AG09309 (cell line): ENCODE data around the gene RHOU.
"Not testable (repeated sequence)": the region's sequence is repeated elsewhere in the genome, so short reads cannot be mapped to it uniquely, and the experiment has no call there.

Source experiments
- DNase-seq: peaks from one replicate; pipeline ENCODE4 v3.0.0-alpha.2; 2010; ENCODE audit warnings: low read depth
- H3K4me3 ChIP-seq: 2 replicates; pipeline ENCODE4 v1.5.1; 2011; ENCODE audit warnings: mild to moderate bottlenecking, low read depth, low read length, moderate library complexity; ENCODE audit not compliant: control insufficient read depth
- TF ChIP-seq, protein P1 (sequence below): IDR thresholded peaks from 2 replicates; pipeline ENCODE4 v1.5.1; 2011; ENCODE audit warnings: mild to moderate bottlenecking, low read depth, low read length, inconsistent platforms; ENCODE audit not compliant: insufficient read depth, control insufficient read depth; ENCODE audit errors: missing control alignments

The RHOU gene

DNA sequence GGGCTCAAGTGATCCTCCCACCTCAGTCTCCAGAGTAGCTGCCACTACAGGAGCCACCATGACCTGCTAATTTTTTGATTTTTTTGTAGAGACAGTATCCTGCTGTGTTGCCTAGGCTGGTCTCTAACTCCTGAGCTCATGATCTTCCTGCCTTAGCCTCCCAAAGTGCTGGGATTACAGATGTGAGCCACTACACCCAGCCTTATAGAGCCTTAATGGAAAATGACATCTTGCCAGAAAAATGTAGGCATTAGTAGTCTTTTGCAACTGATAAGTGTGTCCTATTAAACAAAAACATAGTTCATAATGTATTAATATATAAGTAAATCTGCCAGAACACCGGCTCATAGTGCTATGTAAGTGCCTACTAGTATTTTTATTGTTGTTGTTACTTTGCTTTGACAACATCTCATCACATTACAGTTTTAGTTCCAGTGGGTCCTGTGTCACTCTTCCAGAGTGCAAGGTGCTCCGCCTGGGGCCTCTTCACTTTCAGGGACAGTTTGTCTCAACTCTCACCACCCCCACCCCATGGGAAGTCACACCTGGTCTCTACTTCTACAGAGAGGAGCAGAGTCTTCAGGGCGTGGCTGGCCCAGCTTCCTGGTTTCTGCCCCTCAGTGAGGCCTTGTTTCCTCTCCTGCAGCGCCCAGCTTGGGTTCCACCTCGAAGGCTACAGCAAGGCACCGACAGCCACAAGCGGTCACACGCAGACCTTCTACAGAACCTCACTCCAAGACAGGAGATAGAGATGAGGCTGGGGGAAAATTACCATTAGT is 30.1 kb downstream of the RHOU start:
- no peak overlapping the region for H3K4me3 ChIP-seq
- TF ChIP-seq, protein P1, sequence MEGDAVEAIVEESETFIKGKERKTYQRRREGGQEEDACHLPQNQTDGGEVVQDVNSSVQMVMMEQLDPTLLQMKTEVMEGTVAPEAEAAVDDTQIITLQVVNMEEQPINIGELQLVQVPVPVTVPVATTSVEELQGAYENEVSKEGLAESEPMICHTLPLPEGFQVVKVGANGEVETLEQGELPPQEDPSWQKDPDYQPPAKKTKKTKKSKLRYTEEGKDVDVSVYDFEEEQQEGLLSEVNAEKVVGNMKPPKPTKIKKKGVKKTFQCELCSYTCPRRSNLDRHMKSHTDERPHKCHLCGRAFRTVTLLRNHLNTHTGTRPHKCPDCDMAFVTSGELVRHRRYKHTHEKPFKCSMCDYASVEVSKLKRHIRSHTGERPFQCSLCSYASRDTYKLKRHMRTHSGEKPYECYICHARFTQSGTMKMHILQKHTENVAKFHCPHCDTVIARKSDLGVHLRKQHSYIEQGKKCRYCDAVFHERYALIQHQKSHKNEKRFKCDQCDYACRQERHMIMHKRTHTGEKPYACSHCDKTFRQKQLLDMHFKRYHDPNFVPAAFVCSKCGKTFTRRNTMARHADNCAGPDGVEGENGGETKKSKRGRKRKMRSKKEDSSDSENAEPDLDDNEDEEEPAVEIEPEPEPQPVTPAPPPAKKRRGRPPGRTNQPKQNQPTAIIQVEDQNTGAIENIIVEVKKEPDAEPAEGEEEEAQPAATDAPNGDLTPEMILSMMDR = no peak
- DNase-seq = no peak

DNA sequence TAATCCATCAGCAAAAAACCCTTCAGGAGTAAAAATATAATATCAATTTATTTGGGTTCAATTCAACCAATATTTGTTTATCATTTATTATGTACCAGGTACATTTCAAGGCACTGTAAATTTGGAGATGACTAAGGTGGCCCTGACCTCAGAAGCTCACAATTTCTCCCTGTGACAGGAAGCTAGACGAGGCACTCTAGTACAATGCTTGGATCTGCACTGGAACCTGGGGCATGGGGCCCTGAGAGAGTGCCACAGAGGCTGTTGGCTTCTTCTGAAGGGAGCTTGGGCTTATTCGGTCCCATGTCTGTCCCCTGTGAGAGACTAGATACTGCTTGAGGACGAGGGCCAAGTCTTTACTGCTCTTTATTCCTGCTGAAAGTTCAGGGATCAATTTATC is 31.5 kb downstream of the RHOU start:
- no peak for DNase-seq
- TF ChIP-seq, protein P1 = no peak

DNA sequence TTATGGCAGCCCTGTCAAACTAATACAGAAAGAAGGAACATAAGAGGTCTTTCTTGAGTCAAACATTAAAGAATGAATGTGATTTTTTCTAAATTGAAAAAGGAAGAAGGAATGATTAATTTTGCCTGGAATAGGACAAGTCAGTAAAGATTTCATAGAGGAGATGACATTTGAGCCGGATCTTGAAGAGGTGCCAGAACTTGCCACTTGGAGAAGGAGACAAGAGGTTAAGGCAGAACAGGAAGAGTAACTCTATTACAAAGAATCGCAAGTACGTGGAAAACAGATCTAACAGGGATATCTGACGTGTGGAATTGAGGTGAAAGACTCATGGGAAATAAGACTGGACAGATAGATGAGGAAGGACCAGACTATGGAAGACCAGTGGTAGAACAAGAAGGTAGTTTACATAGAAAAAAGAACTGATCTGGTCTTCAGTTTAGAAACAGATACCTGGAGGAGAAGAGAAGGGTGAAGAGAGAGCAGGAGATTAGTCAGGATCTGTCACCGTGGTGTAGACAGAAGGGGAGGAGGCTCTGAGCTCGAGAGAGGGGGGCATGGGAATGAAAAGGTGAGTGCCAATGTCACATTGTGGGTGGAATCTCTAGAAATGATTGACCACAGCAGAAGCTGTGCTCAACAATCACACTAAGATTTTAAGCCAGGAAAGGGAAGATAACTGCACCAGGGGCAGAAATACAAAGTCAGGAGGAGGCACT is 32.5 kb downstream of the RHOU start:
- TF ChIP-seq, protein P1 = no peak
- DNase-seq = no peak
- no peak overlapping the region for H3K4me3 ChIP-seq

More for the DNA sequence above, 31.5 kb downstream of the RHOU start:
- H3K4me3 ChIP-seq = no peak overlapping the region

DNA sequence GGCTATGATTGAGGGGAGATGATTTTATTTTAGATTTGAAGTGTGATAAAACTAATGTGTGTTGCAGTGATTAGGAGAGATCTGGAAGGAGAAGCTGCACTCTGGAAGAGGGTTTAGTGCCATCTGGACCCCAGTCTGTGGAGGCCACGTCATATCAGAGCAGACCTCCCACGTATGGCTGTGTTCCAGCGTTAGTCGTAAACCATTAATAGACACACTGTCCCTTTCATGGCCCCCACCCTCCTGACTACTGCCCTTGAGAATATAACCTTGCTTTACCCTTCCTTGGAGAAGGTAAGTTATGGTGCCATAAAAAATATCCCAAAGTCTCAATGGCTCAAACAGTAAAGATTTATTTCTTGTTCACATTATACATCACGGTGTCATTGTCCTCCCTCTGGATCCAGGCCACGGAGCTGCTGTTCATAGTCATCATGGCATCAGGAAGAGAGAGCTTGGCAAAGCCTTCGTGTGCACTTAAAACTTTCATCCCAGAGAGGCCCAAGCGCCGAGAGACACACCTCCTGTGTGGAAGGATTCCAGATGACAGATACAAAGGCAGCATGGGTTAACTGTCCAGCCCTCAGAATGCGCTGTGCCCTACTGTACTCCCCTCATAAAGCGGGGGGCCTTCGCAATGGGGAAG is 33.2 kb downstream of the RHOU start:
- TF ChIP-seq, protein P1 = no peak
- H3K4me3 ChIP-seq = no peak overlapping the region
- no peak for DNase-seq

DNA sequence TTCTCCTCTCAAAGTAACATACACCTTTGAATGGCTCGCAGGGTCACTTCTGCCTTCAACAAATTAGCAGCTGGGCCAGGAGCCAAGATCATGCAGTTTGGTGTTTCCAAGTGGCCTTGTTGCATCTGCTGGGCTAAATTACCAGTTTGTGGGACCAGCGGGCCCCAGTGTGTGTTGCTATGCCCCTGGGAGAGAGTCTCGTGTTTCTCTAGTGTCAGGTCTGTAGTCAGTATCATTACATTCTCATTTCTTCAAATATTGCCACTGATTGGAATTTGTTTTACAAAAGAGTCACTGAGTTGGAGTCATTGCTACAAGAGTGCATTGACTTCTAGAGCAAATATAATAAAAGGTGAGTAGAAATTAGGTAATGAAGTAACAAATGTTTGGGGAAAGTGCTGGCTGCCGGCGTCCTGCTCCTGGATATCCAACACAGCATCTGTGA is 35.5 kb downstream of the RHOU start:
- DNase-seq = no peak
- TF ChIP-seq, protein P1 = no peak
- no peak overlapping the region for H3K4me3 ChIP-seq

DNA sequence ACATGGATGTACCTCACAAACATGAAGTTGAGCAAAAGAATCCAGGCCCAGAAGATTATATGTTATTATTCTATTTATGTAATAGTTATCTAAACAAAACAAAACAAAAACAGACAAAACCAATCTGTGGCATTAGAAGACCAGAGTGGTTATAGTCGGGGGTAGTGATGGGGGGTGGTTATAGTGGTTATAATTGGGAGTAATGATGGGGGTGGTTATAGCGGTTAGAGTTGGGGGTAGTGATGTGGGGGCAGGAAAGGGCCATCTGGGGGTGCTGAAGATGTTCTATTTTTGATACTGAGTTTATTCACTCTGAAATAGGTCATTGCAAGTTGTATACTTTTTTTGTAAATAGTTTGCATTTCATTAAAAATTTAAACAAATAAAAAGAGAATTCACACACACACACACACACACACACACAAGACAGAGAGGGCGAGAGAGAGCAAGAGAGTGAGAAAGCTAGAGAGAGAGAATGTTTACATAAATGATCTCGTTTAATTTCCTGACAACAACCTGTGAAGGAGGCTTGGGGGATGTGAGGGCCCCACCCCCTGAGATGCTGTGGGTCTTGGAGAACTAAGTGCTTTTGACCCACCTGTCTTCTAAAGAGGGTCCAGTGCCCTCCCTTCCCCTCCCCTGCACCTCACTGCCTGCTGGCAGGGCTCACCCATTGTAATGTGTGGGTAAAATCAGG is 37.4 kb downstream of the RHOU start:
- DNase-seq = no peak
- TF ChIP-seq, protein P1 = no peak
- H3K4me3 ChIP-seq = no peak overlapping the region

DNA sequence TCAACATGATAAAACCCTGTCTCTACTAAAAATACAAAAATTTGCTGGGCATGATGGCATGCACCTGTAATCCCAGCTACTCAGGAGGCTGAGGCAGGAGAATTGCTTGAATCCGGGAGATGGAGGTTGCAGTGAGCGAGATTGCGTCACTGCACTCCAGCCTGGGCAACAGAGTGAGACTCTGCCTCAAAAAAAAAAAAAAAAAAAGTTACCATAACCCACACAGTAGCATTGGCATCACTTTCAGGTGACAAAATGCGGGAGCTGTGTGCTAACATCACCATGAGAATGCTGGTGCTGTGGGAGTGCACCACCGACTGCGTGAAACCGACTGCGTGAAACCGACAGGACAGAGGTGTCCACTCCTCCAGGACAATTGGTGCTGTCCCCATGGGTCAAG is 40.7 kb downstream of the RHOU start:
- not testable (repeated sequence) for DNase-seq

More for the DNA sequence above, 40.7 kb downstream of the RHOU start:
- not testable (repeated sequence) for H3K4me3 ChIP-seq
